ENCODE results near the gene SLC25A42. TPM values are rescaled to one million over a fixed set of nuclear protein-coding genes. Genes with fewer than 3 reads are reported as not detected.

The SLC25A42 gene
- total RNA-seq, 4 donors from 2014 or later: 12.3 to 85.3 (median 37.1) TPM

DNA sequence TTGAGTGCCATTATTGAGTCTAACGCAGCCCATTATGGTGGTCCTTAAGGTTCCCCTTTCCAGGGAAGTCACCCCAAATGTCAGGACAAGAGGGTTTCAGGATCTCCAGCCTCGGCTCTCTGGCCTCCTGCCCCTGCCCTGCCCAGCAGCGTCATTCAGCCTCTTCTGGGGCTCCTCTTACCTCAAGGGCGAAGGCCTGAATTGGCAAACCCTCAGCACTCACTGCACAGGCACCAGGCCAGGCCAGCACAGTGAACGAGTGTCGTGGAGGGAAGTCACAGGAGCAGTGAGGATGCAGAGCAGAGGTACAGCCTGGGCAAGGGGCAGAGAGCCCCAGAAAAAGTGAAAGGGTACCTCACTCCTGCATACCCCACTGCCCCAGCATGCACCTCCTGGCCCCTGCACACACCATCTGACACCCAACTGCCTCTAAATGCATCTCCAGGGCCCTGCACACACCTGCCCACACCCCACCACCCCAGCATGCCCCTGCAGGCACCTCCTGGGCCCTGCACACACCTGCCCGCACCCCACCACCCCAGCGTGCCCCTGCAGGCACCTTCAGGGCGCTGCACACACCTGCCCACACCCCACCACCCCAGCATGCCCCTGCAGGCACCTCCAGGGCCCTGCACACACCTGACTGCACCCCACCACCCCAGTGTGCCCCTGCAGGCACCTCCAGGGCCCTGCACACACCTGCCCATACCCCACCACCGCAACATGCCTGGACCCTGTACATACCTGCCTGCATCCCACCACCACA, 19.8 kb downstream of the SLC25A42 start:
- Histone ChIP-seq H3K9me3 (no peaks in the 10 kb centered on the region), H3K27me3 (no peaks in the 10 kb centered on the region), H3K4me3 (no peak overlapping the region), H3K36me3 (no peaks in the 10 kb centered on the region), H3K27ac (peak overlapping the region in 3 of 4 donors; percentile 64 to 78 (median 64)), H3K4me1 (peaks cover 13 to 28% of the 10 kb centered on the region in 2 donors)
- ATAC-seq (peak; percentile 33 to 62), DNase-seq (peak in 1 of 2 donors; percentile 63)
- intact Hi-C loops (cut with DNase I; ENCODE audit: low total_unique reads) (no loop called here), in situ Hi-C loops (cut with MboI; ENCODE audit: low sequenced_read_pairs in 4 of 4) (no loop called here)
- TF ChIP-seq, protein P1, sequence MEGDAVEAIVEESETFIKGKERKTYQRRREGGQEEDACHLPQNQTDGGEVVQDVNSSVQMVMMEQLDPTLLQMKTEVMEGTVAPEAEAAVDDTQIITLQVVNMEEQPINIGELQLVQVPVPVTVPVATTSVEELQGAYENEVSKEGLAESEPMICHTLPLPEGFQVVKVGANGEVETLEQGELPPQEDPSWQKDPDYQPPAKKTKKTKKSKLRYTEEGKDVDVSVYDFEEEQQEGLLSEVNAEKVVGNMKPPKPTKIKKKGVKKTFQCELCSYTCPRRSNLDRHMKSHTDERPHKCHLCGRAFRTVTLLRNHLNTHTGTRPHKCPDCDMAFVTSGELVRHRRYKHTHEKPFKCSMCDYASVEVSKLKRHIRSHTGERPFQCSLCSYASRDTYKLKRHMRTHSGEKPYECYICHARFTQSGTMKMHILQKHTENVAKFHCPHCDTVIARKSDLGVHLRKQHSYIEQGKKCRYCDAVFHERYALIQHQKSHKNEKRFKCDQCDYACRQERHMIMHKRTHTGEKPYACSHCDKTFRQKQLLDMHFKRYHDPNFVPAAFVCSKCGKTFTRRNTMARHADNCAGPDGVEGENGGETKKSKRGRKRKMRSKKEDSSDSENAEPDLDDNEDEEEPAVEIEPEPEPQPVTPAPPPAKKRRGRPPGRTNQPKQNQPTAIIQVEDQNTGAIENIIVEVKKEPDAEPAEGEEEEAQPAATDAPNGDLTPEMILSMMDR (IDR thresholded peaks at IDR 0.05 in 4 of 5, conservative IDR thresholded peaks at IDR 0.05 in 1 of 5): no peak
- no peak for TF ChIP-seq POLR2A (IDR thresholded peaks at IDR 0.05)

DNA sequence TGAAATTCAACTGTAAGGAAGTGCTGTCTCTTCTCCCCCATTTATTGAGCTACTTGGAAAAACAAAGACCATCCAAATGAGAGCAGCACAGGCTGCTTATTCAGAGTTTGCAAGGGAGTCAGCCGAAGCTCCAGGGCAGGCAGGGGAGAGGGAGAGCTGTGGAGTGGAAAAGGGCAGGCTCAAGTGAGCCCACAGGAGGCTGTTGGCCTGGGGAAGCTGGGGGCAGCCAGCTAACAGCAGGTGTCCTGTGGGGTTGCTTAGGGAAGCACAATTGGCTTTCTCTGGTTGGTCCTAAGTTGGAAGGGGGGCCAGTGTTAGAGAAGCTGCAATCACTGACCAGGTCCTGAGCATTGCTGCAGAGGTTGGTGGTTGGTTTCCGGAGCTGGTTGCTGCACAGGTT, 23.9 kb downstream of the SLC25A42 start:
- H3K4me1 ChIP-seq: peaks cover 9 to 13% of the 10 kb centered on the region in 2 donors
- ATAC-seq: no peak
- TF ChIP-seq, protein P1 (IDR thresholded peaks at IDR 0.05 in 4 of 5, conservative IDR thresholded peaks at IDR 0.05 in 1 of 5): no peak
- TF ChIP-seq POLR2A (IDR thresholded peaks at IDR 0.05): no peak
- peak overlapping the region in 1 of 4 donors; percentile 2 for H3K27ac ChIP-seq
- H3K36me3 ChIP-seq: no peaks in the 10 kb centered on the region
- H3K27me3 ChIP-seq: no peaks in the 10 kb centered on the region
- no peaks in the 10 kb centered on the region for H3K9me3 ChIP-seq
- intact Hi-C loops (cut with DNase I; ENCODE audit: low total_unique reads): no loop called here
- DNase-seq: no peak
- H3K4me3 ChIP-seq: no peak overlapping the region
- in situ Hi-C loops (cut with MboI; ENCODE audit: low sequenced_read_pairs in 4 of 4): no loop called here

DNA sequence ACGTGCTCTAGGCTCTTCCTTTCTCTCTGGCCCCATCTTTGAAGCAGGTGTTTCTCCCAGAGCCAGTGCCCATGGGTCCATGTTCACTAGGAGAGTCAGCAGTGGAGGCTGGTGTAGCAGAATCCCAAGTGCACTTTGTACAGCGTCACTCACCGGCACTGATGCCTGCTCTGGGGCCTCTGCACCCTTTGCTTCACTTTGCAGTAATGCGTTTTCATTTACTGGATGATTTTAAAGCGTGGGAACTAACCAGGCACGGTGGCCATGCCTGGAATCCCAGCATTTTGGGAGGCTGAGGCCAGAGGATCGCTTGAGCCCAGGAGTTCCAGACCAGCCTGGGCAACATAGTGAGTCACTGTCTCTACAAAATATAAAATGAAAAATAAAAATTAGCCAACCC, 30.7 kb downstream of the SLC25A42 start:
- ATAC-seq (no peak), DNase-seq (no peak)
- H3K4me3 ChIP-seq: no peak overlapping the region
- H3K9me3 ChIP-seq: no peaks in the 10 kb centered on the region
- TF ChIP-seq, protein P1 (IDR thresholded peaks at IDR 0.05 in 4 of 5, conservative IDR thresholded peaks at IDR 0.05 in 1 of 5): no peak
- no peak for TF ChIP-seq POLR2A (IDR thresholded peaks at IDR 0.05)
- in situ Hi-C loops (cut with MboI; ENCODE audit: low sequenced_read_pairs in 4 of 4) (no loop called here), intact Hi-C loops (cut with DNase I; ENCODE audit: low total_unique reads) (no loop called here)
- H3K4me1 ChIP-seq: peaks cover 3% of the 10 kb centered on the region in 2 donors
- peak overlapping the region in 1 of 4 donors; percentile 6 for H3K27ac ChIP-seq
- peaks cover 0 to 11% of the 10 kb centered on the region in 2 donors for H3K36me3 ChIP-seq
- no peaks in the 10 kb centered on the region for H3K27me3 ChIP-seq

DNA sequence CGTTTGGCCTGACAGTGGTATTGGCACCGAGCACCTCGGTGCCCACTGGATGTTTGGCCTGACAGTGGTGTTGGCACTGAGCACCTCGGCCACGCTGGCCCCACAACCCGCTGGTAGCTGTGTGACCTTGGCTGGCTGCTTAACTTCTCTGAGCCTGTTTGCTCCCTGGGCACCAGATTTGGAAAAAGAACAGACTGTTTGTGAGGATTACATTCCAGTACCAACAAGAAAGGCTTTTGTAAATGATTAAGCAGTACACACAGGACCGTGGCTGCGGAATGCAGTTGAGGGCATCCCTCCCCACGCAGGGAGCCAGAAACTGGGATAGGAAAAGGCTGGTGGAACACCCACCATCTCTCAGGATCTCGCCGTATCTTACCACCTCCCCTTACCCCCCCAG, 31.9 kb downstream of the SLC25A42 start:
- H3K9me3 ChIP-seq: no peaks in the 10 kb centered on the region
- H3K36me3 ChIP-seq: peaks cover 0 to 11% of the 10 kb centered on the region in 2 donors
- in situ Hi-C loops (cut with MboI; ENCODE audit: low sequenced_read_pairs in 4 of 4) (no loop called here), intact Hi-C loops (cut with DNase I; ENCODE audit: low total_unique reads) (no loop called here)
- H3K4me3 ChIP-seq: no peak overlapping the region
- ATAC-seq: no peak
- H3K27ac ChIP-seq: peak overlapping the region in 1 of 4 donors; percentile 6
- TF ChIP-seq POLR2A (IDR thresholded peaks at IDR 0.05): no peak
- TF ChIP-seq, protein P1 (IDR thresholded peaks at IDR 0.05 in 4 of 5, conservative IDR thresholded peaks at IDR 0.05 in 1 of 5): no peak
- H3K27me3 ChIP-seq: no peaks in the 10 kb centered on the region
- DNase-seq: no peak
- peaks cover 3% of the 10 kb centered on the region in 2 donors for H3K4me1 ChIP-seq
